SK-N-SH (cell line): ENCODE measurements around the gene ADD2. TPM values are rescaled to one million over a fixed set of nuclear protein-coding genes. Genes with fewer than 3 reads are reported as not detected.

Experiments
- CTCF ChIA-PET: fragments of 300-600, 350-600 bp; formaldehyde crosslinking; extraction: SDS; loops from one replicate; lab custom pipeline; 2021; lab: Yijun Ruan, JAX
- POLR2A ChIA-PET: fragments of 350-600 bp; sonication (Branson Sonifier 250); formaldehyde crosslinking; extraction: SDS; loops from one replicate; lab custom pipeline; 2020; ENCODE audit warnings: antibody characterized with exemption, inconsistent platforms; lab: Yijun Ruan, JAX
- DNase-seq: peaks from one replicate; pipeline ENCODE4 v3.0.0; 2012
- H2AFZ ChIP-seq: fragments of 200-600 bp; sonication (generic); 2 replicates; pipeline ENCODE4 v1.8.1; 2016; ENCODE audit warnings: antibody characterized with exemption, mild to moderate bottlenecking, low read depth
- H3F3A ChIP-seq: fragments of 200-600 bp; sonication (generic); replicated peaks from 2 replicates; pipeline ENCODE3; 2016; ENCODE audit warnings: antibody characterized with exemption, mild to moderate bottlenecking; ENCODE audit not compliant: insufficient read depth
- H3K27ac ChIP-seq, 2 experiments: fragments of 200-500 bp in 1 of 2; fragments of 200-600 bp in 1 of 2; sonication (Bioruptor generic) in 1 of 2; sonication (generic), shearing (Covaris generic) in 1 of 2; 2 replicates each; pipeline versions ENCODE4 v1.5.1 to v1.6.1; 2014 to 2016; ENCODE audit warnings: low read depth in 2 of 2, inconsistent platforms in 1 of 2, low read length in 1 of 2, mild to moderate bottlenecking in 1 of 2, mixed read lengths in 1 of 2
- H3K27me3 ChIP-seq: fragments of 200-600 bp; sonication (generic), shearing (Covaris generic); 2 replicates; pipeline ENCODE4 v1.6.1; 2016; ENCODE audit warnings: mixed run types; ENCODE audit not compliant: insufficient read depth
- H3K36me3 ChIP-seq, 2 experiments: fragments of 200-500 bp in 1 of 2; fragments of 200-600 bp in 1 of 2; sonication (Bioruptor generic) in 1 of 2; sonication (generic) in 1 of 2; replicated peaks in 1 of 2; 2 replicates each; pipeline versions ENCODE3 to v1.5.1; 2014 to 2016; ENCODE audit warnings: low read length in 1 of 2, mild to moderate bottlenecking in 1 of 2; ENCODE audit not compliant: insufficient read depth in 2 of 2, control insufficient read depth in 1 of 2
- H3K4me1 ChIP-seq, 2 experiments: fragments of 200-500 bp in 1 of 2; fragments of 200-600 bp in 1 of 2; sonication (Bioruptor generic) in 1 of 2; sonication (generic), shearing (Covaris generic) in 1 of 2; 2 replicates each; pipeline versions ENCODE4 v1.5.1 to v1.6.1; 2014 to 2016; ENCODE audit warnings: low read depth in 1 of 2, low read length in 1 of 2, mixed run types in 1 of 2; ENCODE audit not compliant: insufficient read depth in 2 of 2, control insufficient read depth in 1 of 2
- H3K4me2 ChIP-seq: fragments of 200-600 bp; sonication (generic), shearing (Covaris generic); 2 replicates; pipeline ENCODE4 v1.6.1; 2017; ENCODE audit warnings: mixed run types
- H3K4me3 ChIP-seq, 2 experiments: fragments of 200-500 bp in 1 of 2; fragments of 200-600 bp in 1 of 2; sonication (Bioruptor generic) in 1 of 2; sonication (generic), shearing (Covaris generic) in 1 of 2; 2 replicates each; pipeline versions ENCODE4 v1.5.1 to v1.8.1; 2014 to 2016; ENCODE audit warnings: low read depth in 2 of 2, inconsistent platforms in 1 of 2, low read length in 1 of 2, mild to moderate bottlenecking in 1 of 2, mixed read lengths in 1 of 2, moderate library complexity in 1 of 2
- H3K79me2 ChIP-seq: fragments of 200-600 bp; sonication (generic); 2 replicates; pipeline ENCODE4 v1.8.1; 2017; ENCODE audit warnings: mild to moderate bottlenecking; ENCODE audit not compliant: insufficient read depth
- H3K9ac ChIP-seq: fragments of 200-600 bp; sonication (generic); 2 replicates; pipeline ENCODE4 v1.6.1; 2017; ENCODE audit warnings: mixed run types
- H3K9me2 ChIP-seq: fragments of 200-600 bp; sonication (generic); 2 replicates; pipeline ENCODE4 v1.6.1; 2017; ENCODE audit warnings: mixed run types
- H3K9me3 ChIP-seq: fragments of 200-600 bp; sonication (generic); 2 replicates; pipeline ENCODE4 v1.6.1; 2017; ENCODE audit warnings: mixed run types, mild to moderate bottlenecking, moderate library complexity
- H4K20me1 ChIP-seq: fragments of 200-600 bp; sonication (generic); 2 replicates; pipeline ENCODE4 v1.6.1; 2017; ENCODE audit warnings: mild to moderate bottlenecking, mixed run types; ENCODE audit not compliant: insufficient read depth
- ELF1 ChIP-seq: IDR thresholded peaks from 2 replicates; pipeline ENCODE4 v1.4.0; 2012
- FOSL2 ChIP-seq: IDR thresholded peaks from 2 replicates; pipeline ENCODE4 v1.4.0; 2012; ENCODE audit warnings: low read depth, mild to moderate bottlenecking, moderate library complexity, borderline replicate concordance
- FOXJ3 ChIP-seq: sonication (generic); formaldehyde crosslinking; IDR thresholded peaks from 2 replicates; pipeline ENCODE4 v1.5.1; 2020; ENCODE audit warnings: mild to moderate bottlenecking, missing genetic modification reagents
- IRF3 ChIP-seq: fragments of 150-350 bp; IDR thresholded peaks from 2 replicates; pipeline ENCODE4 v1.6.1; 2016; ENCODE audit warnings: mild to moderate bottlenecking, low read depth, low read length
- MXI1 ChIP-seq: IDR thresholded peaks from 2 replicates; pipeline ENCODE4 v1.6.1; 2012; ENCODE audit warnings: mild to moderate bottlenecking, low read depth, low read length, improper control_type of control experiment
- POLR2AphosphoS5 ChIP-seq: IDR thresholded peaks from 2 replicates; pipeline ENCODE4 v1.6.1; 2012; ENCODE audit warnings: low read depth, low read length
- RAD21 ChIP-seq: IDR thresholded peaks from 2 replicates; pipeline ENCODE4 v1.6.1; 2012; ENCODE audit warnings: mild to moderate bottlenecking, low read length
- REST ChIP-seq: IDR thresholded peaks from 2 replicates; pipeline ENCODE4 v1.6.1; 2012; ENCODE audit warnings: mild to moderate bottlenecking, low read depth, low read length, moderate library complexity
- RXRA ChIP-seq: IDR thresholded peaks from 2 replicates; pipeline ENCODE4 v1.4.0; 2012; ENCODE audit warnings: low read depth, mild to moderate bottlenecking, borderline replicate concordance
- SIN3A ChIP-seq: IDR thresholded peaks from 2 replicates; pipeline ENCODE4 v1.6.1; 2012; ENCODE audit warnings: low read depth, mild to moderate bottlenecking, low read length, moderate library complexity, borderline replicate concordance
- TAF1 ChIP-seq: IDR thresholded peaks from 2 replicates; pipeline ENCODE4 v1.6.1; 2012; ENCODE audit warnings: low read depth, mild to moderate bottlenecking, low read length, moderate library complexity, borderline replicate concordance
- USF2 ChIP-seq: fragments of 150-350 bp; IDR thresholded peaks from 2 replicates; pipeline ENCODE4 v1.6.1; 2017; ENCODE audit warnings: antibody characterized with exemption, low read length, low read depth, borderline replicate concordance
- WGBS: methylation state at CpG from one replicate; pipeline ENCODE4 v1.1.6; 2017; ENCODE audit warnings: low lambda C conversion rate; 5-methylcytosine and 5-hydroxymethylcytosine counted together
- polyA plus RNA-seq, 3 experiments: library from polyadenylated mRNA; depleted of rRNA; stranded (reverse); fragments of >200 nt; gene quantifications; 2 replicates each; pipeline ENCODE4 v1.2.3, GENCODE V29; 2012

Gene ADD2
- polyA plus RNA-seq, 1 of the 3 experiments (the other 2 are of a cell fraction): 0.30 TPM

- TF ChIP-seq TAF1 (no peak), FOSL2 (no peak), ELF1 (no peak), RAD21 (no peak), RXRA (no peak), IRF3 (no peak)
Measured at GRCh38 chr2:70692256-70692655, 75.7 kb downstream of the ADD2 start (continued).

GRCh38 chr2:70691497-70692140, 76.4 kb downstream of the ADD2 start:
- no peak for TF ChIP-seq FOSL2
- no peak for TF ChIP-seq MXI1
- no peak for TF ChIP-seq IRF3
- TF ChIP-seq POLR2AphosphoS5: no peak
- no peak for TF ChIP-seq USF2
- no peak for TF ChIP-seq REST
- TF ChIP-seq FOXJ3 (CRISPR knock-in tag): no peak
- no peak for TF ChIP-seq SIN3A
- no peak for TF ChIP-seq ELF1
- POLR2A ChIA-PET: no interaction called here
- Histone ChIP-seq H3K4me2 (no peak overlapping the region), H3K79me2 (no peaks in the 10 kb centered on the region), H3K27ac (no peak overlapping the region), H3K4me3 (no peak overlapping the region), H3K9ac (no peak overlapping the region), H3K9me2 (no peaks in the 10 kb centered on the region), H2AFZ (no peak overlapping the region), H3K9me3 (no peaks in the 10 kb centered on the region), H3F3A (no peaks in the 10 kb centered on the region), H3K27me3 (no peaks in the 10 kb centered on the region; the same call in 1 of the 2 replicates), H3K36me3 (no peaks in the 10 kb centered on the region), H3K4me1 (peaks cover 0 to 2% of the 10 kb centered on the region in 2 experiments; a peak in 2 of 4 replicates), H4K20me1 (no peaks in the 10 kb centered on the region)
- no peak for DNase-seq
- CTCF ChIA-PET: interaction anchor here (1.0 kb wide), 1 partner anchor 74 kb away, joined by 4 read pairs; no protein-coding TSS in a partner anchor
- 63% methylated on average over 8 of the region's 8 CpGs for WGBS
